DND-41 (cell line): ENCODE data around the gene ATAD3A.
"Not testable (repeated sequence)": the region's sequence is repeated elsewhere in the genome, so short reads cannot be mapped to it uniquely, and the experiment has no call there.

Experiments
- ATAC-seq: fragments of 200-7000 bp; cut with Tn5 transposase; 3 replicates; pipeline ENCODE4 v1.9.1; 2021; ENCODE audit warnings: low read depth; ENCODE audit not compliant: insufficient read depth
- DNase-seq: peaks from one replicate; pipeline ENCODE4 v3.0.0-alpha.2; 2020
- H2AFZ ChIP-seq: 2 replicates; pipeline ENCODE4 v1.6.0; 2012; ENCODE audit warnings: low read depth, low read length
- H3K27ac ChIP-seq: 2 replicates; pipeline ENCODE4 v1.5.1; 2012; ENCODE audit warnings: low read length, inconsistent platforms
- H3K27me3 ChIP-seq: fragments of 200-600 bp; sonication (generic); 2 replicates; pipeline ENCODE4 v1.6.0; 2012; ENCODE audit warnings: low read length, mild to moderate bottlenecking, inconsistent platforms; ENCODE audit not compliant: insufficient read depth, poor library complexity
- H3K36me3 ChIP-seq: 2 replicates; pipeline ENCODE4 v1.5.1; 2012; ENCODE audit warnings: low read length, inconsistent platforms; ENCODE audit not compliant: insufficient read depth
- H3K4me1 ChIP-seq: 2 replicates; pipeline ENCODE4 v1.5.1; 2012; ENCODE audit warnings: mild to moderate bottlenecking, low read length; ENCODE audit not compliant: insufficient read depth
- H3K4me2 ChIP-seq: 2 replicates; pipeline ENCODE4 v1.6.0; 2012; ENCODE audit warnings: mild to moderate bottlenecking, moderate library complexity, low read length, inconsistent platforms; ENCODE audit not compliant: insufficient read depth
- H3K4me3 ChIP-seq, 2 experiments: fragments of 200-600 bp in 1 of 2; shearing (Covaris generic) in 1 of 2; 2 replicates each; pipeline ENCODE4 v1.5.1; 2012 to 2016; ENCODE audit warnings: inconsistent platforms in 2 of 2, low read length in 2 of 2, mild to moderate bottlenecking in 2 of 2, low read depth in 1 of 2, moderate library complexity in 1 of 2
- H3K79me2 ChIP-seq: 2 replicates; pipeline ENCODE4 v1.6.0; 2012; ENCODE audit warnings: low read length, inconsistent platforms; ENCODE audit not compliant: insufficient read depth
- H3K9ac ChIP-seq: 2 replicates; pipeline ENCODE4 v1.6.0; 2012; ENCODE audit warnings: low read depth, mild to moderate bottlenecking, inconsistent platforms, low read length, moderate library complexity
- H3K9me3 ChIP-seq: 2 replicates; pipeline ENCODE4 v1.5.1; 2012; ENCODE audit warnings: low read length, moderate library complexity, mild to moderate bottlenecking, inconsistent platforms; ENCODE audit not compliant: insufficient read depth, severe bottlenecking
- H4K20me1 ChIP-seq: 2 replicates; pipeline ENCODE4 v1.6.0; 2012; ENCODE audit warnings: low read length; ENCODE audit not compliant: insufficient read depth
- EZH2 ChIP-seq: IDR thresholded peaks from 3 replicates; pipeline ENCODE4 v1.6.1; 2012; ENCODE audit warnings: borderline replicate concordance, low read depth, mild to moderate bottlenecking, moderate library complexity, low read length, inconsistent platforms; ENCODE audit not compliant: severe bottlenecking
- TF ChIP-seq, protein P1 (sequence below): IDR thresholded peaks from 2 replicates; pipeline ENCODE4 v1.5.1; 2012; ENCODE audit warnings: borderline replicate concordance, low read length, moderate library complexity, mild to moderate bottlenecking; ENCODE audit not compliant: poor library complexity, severe bottlenecking; ENCODE audit errors: extremely low read depth

ATAD3A gene

GRCh38 chr1:1554550-1554925, 42.6 kb downstream of the ATAD3A start:
- Histone ChIP-seq H3K79me2 (peaks cover 61% of the 10 kb centered on the region), H2AFZ (no peak overlapping the region), H4K20me1 (peaks cover 61% of the 10 kb centered on the region), H3K9me3 (no peaks in the 10 kb centered on the region), H3K4me3 (no peak overlapping the region), H3K4me2 (no peak overlapping the region), H3K9ac (no peak overlapping the region), H3K27ac (no peak overlapping the region), H3K27me3 (no peaks in the 10 kb centered on the region), H3K36me3 (peaks cover 58% of the 10 kb centered on the region), H3K4me1 (no peaks in the 10 kb centered on the region)
- ATAC-seq (no peak), DNase-seq (no peak)
- TF ChIP-seq EZH2: no peak
- TF ChIP-seq, protein P1, sequence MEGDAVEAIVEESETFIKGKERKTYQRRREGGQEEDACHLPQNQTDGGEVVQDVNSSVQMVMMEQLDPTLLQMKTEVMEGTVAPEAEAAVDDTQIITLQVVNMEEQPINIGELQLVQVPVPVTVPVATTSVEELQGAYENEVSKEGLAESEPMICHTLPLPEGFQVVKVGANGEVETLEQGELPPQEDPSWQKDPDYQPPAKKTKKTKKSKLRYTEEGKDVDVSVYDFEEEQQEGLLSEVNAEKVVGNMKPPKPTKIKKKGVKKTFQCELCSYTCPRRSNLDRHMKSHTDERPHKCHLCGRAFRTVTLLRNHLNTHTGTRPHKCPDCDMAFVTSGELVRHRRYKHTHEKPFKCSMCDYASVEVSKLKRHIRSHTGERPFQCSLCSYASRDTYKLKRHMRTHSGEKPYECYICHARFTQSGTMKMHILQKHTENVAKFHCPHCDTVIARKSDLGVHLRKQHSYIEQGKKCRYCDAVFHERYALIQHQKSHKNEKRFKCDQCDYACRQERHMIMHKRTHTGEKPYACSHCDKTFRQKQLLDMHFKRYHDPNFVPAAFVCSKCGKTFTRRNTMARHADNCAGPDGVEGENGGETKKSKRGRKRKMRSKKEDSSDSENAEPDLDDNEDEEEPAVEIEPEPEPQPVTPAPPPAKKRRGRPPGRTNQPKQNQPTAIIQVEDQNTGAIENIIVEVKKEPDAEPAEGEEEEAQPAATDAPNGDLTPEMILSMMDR: no peak

DNA sequence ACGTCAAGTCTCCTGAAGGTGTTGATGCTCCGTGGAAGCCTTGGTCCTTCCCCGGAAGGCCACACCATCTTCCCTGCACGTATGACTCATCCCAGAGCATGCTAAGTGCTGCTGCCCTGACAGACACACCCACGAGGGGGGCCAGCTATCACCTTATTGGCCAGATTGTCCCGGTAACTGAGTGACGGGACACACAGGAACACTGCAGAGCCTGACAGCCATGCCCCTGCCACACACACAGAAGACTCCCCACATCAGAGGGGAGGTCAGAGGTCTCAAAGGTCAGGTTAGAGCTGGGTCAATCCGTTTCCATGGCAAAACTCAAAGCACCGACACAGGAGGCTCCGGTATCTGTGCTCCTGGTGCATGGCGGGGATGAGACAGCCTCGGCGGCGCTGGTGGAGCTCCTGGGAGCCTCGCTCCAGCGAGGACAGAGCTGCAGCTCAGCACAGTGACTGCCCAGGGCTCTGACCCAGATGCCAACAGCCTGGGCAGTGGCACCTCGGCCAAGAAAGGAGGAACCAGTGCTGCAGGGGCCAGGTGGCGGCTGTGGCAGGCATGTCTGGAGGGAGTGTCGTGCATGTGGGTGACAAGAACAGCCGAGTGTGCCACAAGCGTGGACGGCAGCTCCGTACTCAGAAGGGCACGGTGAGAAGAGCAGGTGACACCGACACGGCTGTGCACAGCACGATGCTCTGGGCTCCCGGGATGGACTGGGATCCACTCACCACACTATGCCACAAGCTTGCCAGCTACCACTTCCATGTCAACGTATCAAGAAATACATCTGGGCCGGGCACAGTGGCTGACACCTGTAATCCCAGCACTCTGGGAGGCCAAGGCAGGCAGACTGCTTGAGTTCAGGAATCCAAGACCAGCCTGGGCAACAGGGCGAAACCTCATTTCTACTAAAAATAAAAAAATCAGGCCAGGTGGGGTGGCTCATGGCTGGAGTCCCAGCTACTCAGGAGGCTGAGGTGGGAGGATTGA, 43.3 kb downstream of the ATAD3A start:
- no peak overlapping the region for H3K27ac ChIP-seq
- DNase-seq (no peak), ATAC-seq (no peak)
- TF ChIP-seq EZH2: no peak
- TF ChIP-seq, protein P1: no peak
- peaks cover 64% of the 10 kb centered on the region for H3K36me3 ChIP-seq
- no peaks in the 10 kb centered on the region for H3K4me1 ChIP-seq
- no peaks in the 10 kb centered on the region for H3K27me3 ChIP-seq
- H4K20me1 ChIP-seq: peaks cover 61% of the 10 kb centered on the region
- peaks cover 65% of the 10 kb centered on the region for H3K79me2 ChIP-seq
- H3K4me3 ChIP-seq: no peak overlapping the region
- H3K9me3 ChIP-seq: no peaks in the 10 kb centered on the region
- H3K4me2 ChIP-seq: no peak overlapping the region
- H2AFZ ChIP-seq: no peak overlapping the region
- no peak overlapping the region for H3K9ac ChIP-seq

DNA sequence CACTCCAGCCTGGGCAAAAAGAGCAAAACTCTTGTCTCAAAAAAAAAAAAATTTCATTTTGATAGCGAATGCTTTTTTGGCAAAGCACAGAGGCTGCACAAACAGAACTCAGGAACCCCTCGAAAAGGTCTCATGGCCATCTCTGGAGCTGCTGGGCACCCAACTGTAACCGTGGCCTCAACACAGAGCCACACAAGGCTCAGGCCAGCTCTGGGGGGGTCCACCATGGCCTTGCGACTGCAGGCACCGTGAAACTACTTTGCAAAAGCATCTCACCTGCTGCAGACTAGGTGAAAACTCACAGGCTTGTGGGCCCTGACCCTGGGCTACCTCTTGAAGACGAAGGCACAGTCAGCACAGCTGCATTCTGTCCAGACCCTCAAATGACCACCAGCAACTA, 44.5 kb downstream of the ATAD3A start:
- Histone ChIP-seq H3K4me3 (no peak overlapping the region), H4K20me1 (peaks cover 52% of the 10 kb centered on the region), H3K9me3 (no peaks in the 10 kb centered on the region), H2AFZ (no peak overlapping the region), H3K79me2 (peaks cover 63% of the 10 kb centered on the region), H3K4me2 (no peak overlapping the region), H3K27ac (no peak overlapping the region), H3K36me3 (peaks cover 71% of the 10 kb centered on the region), H3K27me3 (no peaks in the 10 kb centered on the region), H3K9ac (no peak overlapping the region), H3K4me1 (no peaks in the 10 kb centered on the region)
- TF ChIP-seq, protein P1: no peak
- TF ChIP-seq EZH2: no peak
- DNase-seq (no peak), ATAC-seq (no peak)

DNA sequence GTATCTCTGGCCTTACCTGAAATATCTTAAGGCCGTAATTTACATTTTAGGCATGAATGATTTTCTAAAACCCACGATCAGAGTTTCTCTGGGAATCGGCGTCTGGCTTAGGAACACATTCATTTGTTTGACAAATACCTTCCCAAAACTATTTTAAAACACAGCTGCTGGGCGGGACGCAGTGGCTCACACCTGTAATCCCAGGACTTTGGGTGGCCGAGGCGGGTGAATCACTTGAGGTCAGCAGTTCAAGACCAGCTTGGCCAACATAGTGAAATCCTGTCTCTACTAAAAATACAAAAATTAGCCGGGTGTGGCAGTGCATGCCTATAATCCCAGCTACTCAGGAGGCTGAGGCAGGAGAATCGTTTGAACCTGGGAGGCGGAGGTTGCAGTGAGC, 45.0 kb downstream of the ATAD3A start:
- H3K4me1 ChIP-seq, H3K9me3 ChIP-seq, H3K4me2 ChIP-seq, DNase-seq, ATAC-seq, H3K4me3 ChIP-seq, H3K27ac ChIP-seq, H2AFZ ChIP-seq, H3K9ac ChIP-seq, H3K27me3 ChIP-seq: not testable (repeated sequence)
- Histone ChIP-seq H3K36me3 (peaks cover 76% of the 10 kb centered on the region), H4K20me1 (peaks cover 52% of the 10 kb centered on the region), H3K79me2 (peaks cover 66% of the 10 kb centered on the region)

- H3K36me3 ChIP-seq: peaks cover 77% of the 10 kb centered on the region
- not testable (repeated sequence) for H2AFZ ChIP-seq, H3K27me3 ChIP-seq, H3K9me3 ChIP-seq, ATAC-seq, H3K4me2 ChIP-seq, DNase-seq, H3K4me3 ChIP-seq, H3K9ac ChIP-seq, H3K27ac ChIP-seq, H3K4me1 ChIP-seq
- peaks cover 67% of the 10 kb centered on the region for H3K79me2 ChIP-seq
- H4K20me1 ChIP-seq: peaks cover 54% of the 10 kb centered on the region
Observed at GRCh38 chr1:1557688-1558087, 45.7 kb downstream of the ATAD3A start.
